HG02610 (cell line): ENCODE results near the gene DPP10.
"Not testable (repeated sequence)": the region's sequence is repeated elsewhere in the genome, so short reads cannot be mapped to it uniquely, and the experiment has no call there.

ENCODE experiments used
- ATAC-seq: cut with Tn5 transposase; IDR thresholded peaks from one replicate; pipeline ENCODE4 v1.9.1; 2021; ENCODE audit warnings: mild to moderate bottlenecking, moderate library complexity; ENCODE audit not compliant: unreplicated experiment

DPP10 gene

DNA sequence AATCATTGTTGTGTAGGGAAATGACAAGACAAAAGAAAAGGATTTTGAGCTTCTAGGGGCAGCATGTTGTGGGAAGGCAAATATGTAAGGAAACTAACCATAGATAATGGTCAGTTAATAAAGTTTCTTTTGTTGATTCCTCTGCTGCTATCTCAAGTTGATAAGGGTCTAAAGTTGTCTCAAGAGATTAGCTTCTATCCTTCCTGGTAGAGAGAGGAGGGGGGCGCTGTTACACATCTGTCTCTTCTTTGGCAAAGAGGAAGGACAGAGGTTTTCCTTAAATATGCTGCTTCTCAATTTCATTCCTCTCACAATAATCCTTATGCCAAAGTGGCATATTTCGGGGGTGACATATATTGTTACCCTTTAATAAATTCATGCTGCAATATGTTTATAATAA, 944.0 kb downstream of the DPP10 start:
- ATAC-seq, result no peak

DNA sequence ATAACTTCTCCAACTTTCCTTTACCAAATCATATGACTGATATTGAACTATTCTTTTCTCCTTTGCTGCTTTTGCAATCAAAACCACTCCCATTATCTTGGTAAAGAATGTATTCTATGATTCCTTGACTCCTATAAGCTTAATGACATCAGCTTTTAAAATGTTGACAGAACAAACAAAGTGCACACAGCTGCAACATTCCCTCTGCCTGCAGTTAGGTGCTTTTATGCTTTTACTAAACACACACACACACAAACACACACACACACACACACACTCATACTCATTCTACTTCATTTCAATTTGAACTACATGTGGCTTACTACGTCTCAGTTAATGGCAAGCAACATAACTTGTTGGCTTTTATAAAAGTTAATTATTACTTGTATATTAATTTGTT, 946.6 kb downstream of the DPP10 start:
- ATAC-seq, result no peak

DNA sequence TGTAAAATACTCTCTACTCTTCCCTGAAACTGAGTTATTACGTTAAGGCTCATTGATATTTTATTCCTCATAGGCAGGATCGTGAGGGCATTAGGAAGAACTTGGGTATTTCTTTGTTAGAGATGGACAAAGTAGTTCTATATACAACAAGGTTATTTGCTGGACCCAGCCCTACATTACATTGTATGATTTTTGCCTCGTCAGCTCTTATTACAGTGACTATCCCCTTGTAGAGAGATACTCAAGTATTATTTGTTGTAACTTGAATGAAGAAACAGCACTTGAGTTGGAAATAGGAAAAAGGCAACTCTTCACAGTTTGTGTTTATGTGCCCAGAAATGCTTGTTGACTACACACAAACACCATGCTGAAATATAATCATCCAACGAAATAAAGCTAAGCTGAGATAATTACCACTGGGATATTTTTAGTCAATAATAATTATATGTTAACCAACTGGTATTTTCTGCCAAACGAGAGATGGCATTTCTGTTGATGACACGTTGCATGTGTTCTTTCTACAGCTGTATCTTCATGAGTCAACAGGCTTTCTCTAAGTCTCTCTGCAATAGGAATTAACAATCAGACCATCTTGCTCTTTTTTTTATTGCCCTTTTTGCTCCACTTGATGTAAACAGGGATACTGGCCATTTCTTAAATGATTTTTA, 947.6 kb downstream of the DPP10 start:
- no peak for ATAC-seq

DNA sequence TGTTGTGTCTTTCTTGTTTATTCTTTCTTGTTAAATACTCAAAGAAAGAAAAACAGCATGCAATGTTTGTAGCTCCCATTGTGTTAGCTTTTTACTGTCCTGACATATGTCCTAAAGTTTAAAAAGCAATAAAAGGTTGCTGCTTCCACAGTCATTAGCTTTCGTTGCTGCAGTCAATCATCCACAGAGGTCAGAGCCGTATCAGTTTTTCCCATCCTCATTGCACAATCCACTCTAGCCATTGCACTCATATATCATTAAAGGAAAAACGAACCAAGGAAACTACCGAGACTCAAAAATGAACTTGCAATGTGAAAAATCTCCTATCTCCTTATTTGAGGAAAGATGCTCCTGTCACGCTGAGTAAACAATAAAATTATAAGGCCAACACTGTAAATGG, 954.1 kb downstream of the DPP10 start:
- ATAC-seq, result no peak

DNA sequence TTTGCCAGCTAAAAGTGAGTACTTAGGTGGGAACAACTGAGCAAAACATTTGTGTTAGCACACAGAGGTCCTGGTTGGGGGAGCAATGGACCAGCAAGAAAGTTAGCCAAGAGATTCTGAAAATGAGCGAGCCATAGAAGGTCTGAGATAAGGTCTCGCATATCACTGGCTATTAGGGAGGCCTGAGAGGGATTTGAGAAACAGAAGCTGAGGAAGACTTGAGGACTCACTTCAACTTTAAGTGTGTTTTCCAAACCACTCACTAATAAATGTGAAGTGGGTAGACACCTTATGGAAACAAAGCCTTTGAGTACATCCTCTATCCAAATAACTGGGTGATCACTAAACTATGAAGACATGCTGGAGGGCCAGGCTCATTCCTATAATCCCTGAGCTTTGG, 958.5 kb downstream of the DPP10 start:
- no peak for ATAC-seq

DNA sequence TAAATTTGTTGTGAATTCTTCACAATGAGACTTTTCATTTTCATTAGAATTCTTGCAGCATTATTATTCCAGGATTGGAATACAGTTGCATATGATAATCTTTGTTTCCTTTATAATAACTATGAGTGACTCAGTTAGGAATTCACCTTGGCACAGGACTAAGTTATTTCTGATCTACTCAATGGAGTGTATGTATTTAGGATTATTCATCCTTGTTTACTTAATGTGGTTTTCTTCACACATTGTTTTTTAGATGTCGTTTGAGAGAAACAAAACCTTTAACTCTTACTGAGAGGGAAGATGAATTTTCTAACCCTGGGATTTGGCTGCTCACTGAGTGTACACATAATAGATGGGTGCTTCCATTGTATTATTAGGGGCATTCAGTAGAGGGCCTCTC, 970.1 kb downstream of the DPP10 start:
- ATAC-seq, result no peak

DNA sequence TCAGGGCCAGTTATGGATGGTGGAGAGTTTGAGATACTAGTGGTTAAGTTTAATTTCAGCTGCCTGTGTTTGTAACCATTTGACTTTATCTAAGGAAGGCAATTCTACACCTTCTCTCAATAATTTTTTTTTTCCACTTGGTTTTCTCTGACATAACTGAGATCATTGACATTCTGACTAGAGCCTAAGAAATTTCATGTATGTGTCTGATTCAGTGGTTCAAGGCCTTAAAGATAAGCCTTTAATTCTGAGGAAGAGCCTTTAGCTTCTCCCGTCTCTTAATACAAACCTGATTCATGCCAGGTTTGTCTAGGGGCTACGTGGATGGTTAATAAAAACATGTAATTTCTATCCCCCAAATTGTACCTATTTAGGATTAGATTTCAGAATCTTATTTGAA, 971.4 kb downstream of the DPP10 start:
- no peak for ATAC-seq

DNA sequence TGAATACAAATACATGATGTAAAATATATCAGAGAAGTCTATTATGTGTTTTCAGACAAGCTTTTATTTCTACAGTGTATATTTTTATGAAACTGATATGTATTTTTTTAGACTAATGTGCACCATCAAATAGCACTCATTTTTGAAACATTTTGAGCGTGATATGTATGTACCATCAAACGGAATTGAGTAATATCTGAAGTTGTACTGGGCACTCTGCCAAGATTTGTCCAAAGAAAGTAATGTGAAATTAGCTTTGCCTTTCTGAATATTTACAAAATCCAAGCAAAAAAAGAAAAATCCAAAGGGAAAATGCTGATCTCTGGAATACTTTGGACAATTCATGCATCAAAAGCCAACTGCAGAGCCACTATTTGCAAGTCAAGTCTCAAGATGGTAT, 972.0 kb downstream of the DPP10 start:
- no peak for ATAC-seq

DNA sequence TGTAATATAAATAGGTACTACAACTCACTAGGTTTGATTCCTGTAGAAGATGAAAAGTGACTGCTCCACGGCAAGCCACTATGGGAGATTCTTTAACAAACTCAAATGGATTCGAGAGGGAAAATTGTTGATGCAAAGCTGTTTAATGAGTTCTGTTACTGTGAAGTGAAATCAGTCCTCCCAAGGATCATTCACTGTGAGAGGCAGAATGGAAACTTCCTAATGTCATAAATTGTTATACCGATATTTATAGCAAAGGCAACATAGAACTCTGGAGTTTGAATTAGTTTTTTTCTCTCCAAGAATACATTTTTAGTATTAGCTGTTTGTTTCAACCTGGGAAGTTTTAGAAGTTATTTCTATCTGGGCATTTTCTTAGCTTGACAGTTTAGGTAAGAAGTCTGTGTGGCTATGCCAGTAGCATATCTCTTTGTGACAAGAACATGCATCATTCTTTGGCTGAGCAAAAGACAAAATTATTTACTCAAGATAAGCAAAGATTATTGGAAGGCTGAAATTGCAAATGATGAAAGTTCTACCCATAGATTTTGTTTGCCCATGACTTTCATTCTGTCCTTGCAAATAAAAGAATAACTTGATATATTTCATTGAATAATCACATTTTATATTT, 979.7 kb downstream of the DPP10 start:
- no peak for ATAC-seq

DNA sequence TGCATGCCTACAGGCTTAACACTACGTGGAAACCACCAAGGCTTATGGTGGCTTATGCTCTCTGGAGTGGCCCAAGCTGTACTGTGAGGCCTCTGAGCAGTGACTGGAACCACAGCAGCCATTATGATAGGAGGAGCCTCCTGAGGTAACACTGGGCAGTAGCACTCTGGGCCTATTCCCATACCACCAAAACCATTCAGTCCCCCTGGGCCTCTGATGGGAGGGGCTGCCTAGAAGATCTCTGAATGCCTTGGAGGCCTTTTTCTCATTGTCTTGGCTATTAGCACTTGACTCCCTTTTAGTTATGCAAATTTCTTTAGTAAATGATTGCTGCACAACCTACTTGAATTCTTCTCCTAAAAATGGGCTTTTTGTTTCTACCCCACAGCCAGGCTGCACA, 985.0 kb downstream of the DPP10 start:
- ATAC-seq, result no peak

DNA sequence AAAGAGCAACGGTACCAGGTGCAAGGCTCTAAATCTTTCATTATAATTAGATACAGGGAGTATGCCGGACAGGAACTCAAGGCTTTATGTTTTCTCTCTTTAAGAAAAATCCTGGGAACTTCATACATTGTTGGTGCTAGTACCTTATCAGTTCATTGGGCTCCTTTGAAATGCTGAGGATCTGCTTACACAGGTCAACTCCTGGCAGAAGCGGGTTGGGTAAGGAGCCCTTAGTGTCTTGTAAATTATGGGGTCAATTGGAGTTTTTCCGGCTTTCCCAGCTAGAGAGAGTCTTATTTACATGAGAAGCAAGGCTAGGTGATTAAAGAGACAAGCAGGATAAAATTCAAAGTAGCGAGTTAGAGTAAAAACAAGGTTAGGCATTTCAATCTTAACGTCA, 998.3 kb downstream of the DPP10 start:
- not testable (repeated sequence) for ATAC-seq

DNA sequence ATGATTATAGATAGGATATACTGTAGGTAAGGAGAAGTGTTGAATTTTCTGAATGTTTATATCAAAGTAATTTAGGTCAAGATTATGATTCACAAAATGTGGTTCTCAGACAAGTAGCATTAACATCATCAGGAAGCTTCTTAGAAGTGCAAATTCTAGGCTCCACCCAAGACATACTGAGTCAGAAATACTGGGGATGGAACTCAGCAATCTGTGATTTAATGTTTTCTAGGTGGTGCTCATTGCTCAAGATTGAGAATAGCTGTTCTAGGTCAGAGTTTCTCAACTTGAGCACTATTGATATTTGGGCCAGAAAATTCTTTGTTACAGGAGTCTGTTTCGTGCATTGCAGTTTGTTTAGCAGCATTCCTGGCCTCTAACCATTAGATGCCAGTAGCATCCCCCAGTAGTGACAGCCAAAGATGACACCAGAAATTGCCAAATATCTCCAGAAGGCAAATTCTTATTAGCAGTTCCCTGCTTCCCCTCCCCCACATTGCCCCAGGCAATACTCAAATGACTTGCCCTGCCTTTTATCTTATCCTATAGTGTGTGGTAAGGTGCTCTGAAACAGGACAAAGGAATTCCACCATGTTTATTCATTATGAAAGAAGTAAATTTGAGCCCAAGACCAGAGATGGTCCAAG, 1001.2 kb downstream of the DPP10 start:
- ATAC-seq, result no peak

DNA sequence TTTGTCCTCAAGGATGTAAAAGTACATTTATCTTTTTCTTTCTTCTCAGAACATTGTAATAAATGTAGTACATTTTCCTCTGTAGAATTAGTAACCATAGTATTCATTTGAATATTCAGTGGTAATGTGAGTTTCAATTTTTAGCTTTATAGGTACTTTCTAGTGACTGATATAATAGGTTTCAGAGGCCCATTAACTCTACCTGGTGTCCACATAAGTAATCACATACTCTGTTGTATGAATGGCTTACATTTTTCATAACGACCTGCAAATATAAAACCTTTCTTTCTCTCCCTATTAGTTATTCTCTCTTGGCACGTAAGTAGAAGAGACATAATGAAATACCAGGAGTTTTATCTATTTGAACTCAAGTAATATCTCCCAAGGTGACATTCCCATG, 1017.6 kb downstream of the DPP10 start:
- peak; percentile 75 for ATAC-seq

DNA sequence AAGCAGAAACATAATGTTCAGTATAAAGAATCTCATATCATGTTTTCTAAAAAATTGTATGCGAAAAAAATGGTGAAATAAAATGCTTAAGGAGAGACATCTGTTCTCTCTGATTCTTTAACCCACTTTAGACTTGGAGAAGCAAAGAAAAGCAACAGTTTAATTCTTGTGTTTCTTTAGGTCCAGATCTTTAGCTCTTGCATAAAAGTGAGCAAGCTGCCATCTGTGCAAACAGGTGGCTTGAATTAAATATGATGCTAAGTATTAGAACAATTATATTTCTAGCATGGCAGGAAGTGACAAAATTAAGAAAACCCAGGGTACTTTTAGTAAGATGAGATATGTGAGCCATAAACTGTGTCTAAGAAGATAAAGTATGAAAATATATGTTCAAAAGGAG, 1038.3 kb downstream of the DPP10 start:
- ATAC-seq, result no peak

DNA sequence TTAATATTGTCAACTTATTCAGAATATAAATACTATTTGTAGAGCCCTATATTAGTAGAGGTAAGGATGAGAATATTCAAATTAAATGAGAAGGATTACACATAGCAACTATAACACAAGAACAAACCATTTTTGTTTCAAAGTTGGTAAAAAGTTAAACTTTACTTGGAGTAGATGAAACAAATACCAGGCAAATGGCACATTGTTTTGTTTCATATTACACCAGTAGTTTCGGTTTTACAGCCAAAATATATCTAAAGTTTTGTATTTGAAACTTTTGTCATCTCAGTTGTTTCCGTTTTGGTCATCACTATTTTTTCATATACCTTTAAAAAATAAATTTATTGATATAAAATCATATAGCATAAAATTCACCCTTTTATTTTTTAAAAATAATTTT, 1039.4 kb downstream of the DPP10 start:
- no peak for ATAC-seq

DNA sequence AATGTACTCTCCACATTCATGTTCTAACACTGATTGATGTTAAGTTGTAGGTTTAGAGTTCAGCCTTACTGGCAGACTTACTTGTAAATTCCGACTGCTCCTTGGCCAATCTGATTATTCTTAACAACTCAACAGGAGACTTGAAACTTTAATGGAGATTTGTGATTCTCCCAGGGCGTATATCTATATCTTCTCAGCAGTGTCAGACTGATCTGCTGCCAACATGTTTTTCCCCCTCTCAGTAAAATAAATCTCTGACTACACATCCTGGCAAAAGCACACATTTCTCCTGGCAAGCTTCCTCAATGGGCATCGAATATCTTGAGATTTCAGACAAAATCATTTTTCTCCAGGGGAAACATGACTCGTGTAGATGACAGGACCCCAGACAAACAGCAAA, 1041.2 kb downstream of the DPP10 start:
- no peak for ATAC-seq

DNA sequence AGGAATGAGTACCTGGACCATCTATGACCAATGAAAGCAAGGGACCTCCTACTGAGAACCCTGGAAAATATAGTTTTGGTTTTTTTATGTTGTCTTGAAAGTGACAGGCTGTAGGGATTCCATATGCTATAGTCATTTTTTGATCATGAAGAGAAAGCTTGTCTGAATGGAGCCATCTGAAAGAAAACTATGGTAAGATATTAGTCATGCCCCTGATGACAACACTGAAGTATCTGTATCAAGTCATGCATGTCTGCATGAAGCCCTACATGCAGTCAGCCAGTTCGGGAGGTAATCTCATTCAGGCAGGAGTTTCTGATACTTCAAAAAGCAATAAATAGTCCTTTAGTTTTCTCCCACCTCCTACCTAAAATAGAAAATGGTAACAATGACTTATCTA, 1042.0 kb downstream of the DPP10 start:
- peak; percentile 57 for ATAC-seq

DNA sequence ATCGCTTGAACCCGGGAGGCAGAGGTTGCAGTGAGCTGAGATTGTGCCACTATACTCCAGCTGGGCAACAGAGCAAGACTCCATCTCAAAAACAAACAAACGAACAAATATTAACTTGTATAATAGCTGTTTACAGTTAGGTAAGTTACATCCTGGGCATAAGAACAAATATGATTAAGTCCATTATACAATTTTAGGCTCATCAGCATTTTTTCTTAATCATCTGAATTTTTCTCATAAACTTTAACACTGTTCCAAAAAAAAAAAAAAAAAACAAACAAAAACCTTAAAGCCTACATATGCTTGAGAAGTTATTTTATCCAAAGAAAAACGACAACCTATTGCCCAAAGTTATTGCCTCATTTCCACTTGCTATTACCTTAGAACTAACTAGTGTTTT, 1042.5 kb downstream of the DPP10 start:
- ATAC-seq, result no peak

DNA sequence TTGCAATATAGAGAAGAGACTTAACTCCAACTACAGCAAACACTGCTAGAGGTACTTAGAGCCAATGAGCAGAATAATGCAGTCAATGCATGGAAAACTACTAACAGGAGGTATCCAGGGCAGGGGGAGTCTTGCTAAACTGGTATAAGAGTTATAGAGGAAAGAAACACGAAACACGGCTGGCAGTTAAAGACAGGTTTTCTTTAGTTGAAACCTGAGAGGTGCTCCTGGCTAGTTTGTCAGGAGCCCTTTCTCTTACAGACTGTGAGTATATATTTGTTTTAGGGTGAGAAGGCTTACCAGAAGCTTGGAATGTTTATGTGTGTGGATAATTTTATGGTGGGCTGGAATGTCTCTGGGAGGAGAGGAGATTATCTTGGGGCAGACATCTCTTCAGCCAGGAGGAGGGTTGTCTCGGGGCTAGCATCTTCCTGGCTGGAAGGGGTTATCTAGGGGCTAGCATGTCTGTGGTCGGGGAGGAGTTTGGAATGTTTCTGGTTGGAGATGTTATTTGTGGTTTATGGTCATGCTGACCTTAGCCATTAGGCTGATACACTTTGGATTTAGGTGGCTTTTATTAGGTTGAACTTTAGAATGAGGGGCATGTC, 1048.8 kb downstream of the DPP10 start:
- no peak for ATAC-seq

DNA sequence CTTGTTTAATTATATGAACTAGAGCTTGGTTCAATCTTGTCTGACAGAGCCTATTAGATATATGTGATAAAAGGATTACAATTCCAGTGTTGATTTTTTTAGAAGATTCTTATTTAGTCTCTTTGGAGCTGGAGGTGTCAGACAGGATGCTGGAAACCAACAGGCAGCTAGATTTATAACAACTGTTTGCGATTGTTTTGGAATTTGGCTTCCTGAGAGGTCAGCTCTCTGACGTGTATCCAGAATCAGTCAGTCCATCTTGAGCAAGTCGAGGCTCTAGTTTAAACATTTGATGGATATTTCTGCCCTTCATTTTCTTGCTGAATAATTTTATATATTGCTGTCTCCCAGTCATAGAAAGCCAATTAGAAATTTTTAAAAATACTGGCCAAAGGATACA, 1062.9 kb downstream of the DPP10 start:
- ATAC-seq, result no peak

DNA sequence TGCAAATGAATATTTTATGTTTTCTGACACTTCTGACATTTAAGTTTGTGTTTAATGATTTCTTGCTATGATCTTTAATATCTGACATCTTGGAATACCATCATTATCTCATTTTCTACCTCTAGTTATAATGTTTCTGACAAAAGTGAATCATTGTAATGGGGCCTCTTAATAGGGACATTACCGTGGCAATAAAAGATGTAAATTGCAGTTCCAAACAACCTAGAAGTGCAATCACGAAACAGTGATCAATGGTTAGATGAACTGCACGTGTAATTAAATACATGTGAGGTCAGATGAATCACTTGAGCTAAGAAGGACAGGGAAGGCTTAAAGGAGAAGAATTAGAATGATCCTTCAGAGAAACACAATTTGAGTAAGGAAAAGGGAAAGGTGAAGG, 1078.3 kb downstream of the DPP10 start:
- ATAC-seq, result no peak

DNA sequence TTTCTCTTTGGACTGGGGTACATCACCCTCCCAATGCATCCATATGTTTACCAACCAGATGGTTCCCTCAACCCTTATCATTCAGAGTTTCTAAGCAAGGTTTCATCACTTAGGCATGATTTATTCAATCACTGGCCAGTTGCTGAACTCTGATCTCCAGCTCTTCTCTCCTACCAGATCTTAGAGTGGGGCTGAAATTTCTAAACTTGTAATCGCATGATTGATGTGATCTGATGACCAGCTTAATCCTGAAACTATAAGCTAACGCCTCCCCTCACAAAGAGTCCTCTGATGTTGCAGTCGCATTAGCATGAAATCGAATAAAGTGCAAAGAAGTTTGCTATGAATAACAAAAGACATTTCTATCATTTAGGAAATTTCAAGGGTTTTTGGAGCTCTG, 1082.0 kb downstream of the DPP10 start:
- no peak for ATAC-seq
